Measurements from ENCODE around the gene IVL.

IVL gene

GRCh38 chr1:152879559-152880198 is 28.7 kb upstream of the IVL start:
- no peaks in the 10 kb centered on the region for H3K4me1 ChIP-seq (ENCODE audit: control insufficient read depth, insufficient read depth, low read length)
- POLR2A ChIA-PET, result no interaction called here
- no peak overlapping the region for H3K4me3 ChIP-seq (ENCODE audit: low read depth, low read length)
- no peaks in the 10 kb centered on the region for H3K9me3 ChIP-seq (ENCODE audit: control insufficient read depth, insufficient read depth, low read depth, low read length)
- no peak for TF ChIP-seq KLF1 (tag by site-specific recombination; IDR thresholded peaks at IDR 0.05)
- CTCF ChIA-PET, result interaction anchor here (0.6 to 2.4 kb wide), 7 partner anchors 8 to 729 kb away, joined by 3 to 29 read pairs (median 4); no protein-coding TSS in a partner anchor
- H3K27ac ChIP-seq (ENCODE audit: extremely low read depth, low read depth, low read length), result no peak overlapping the region
- no peaks in the 10 kb centered on the region for H3K36me3 ChIP-seq (ENCODE audit: control insufficient read depth in 2 of 2, insufficient read depth in 1 of 2, low read length in 2 of 2)

GRCh38 chr1:152880316-152880715 is 28.0 kb upstream of the IVL start:
- TF ChIP-seq ZNF639 (tag by site-specific recombination; IDR thresholded peaks at IDR 0.05) (no peak), KLF17 (tag by site-specific recombination; IDR thresholded peaks at IDR 0.05) (no peak)
- CTCF ChIA-PET, result no interaction called here
- no peaks in the 10 kb centered on the region for H3K4me1 ChIP-seq (ENCODE audit: control insufficient read depth, insufficient read depth, low read length)
- no peak overlapping the region for H3K27ac ChIP-seq (ENCODE audit: extremely low read depth, low read depth, low read length)
- H3K9me3 ChIP-seq (ENCODE audit: control insufficient read depth, insufficient read depth, low read depth, low read length), result no peaks in the 10 kb centered on the region
- no peak overlapping the region for H3K4me3 ChIP-seq (ENCODE audit: low read depth, low read length)
- POLR2A ChIA-PET, result no interaction called here
- H3K36me3 ChIP-seq (ENCODE audit: control insufficient read depth in 2 of 2, insufficient read depth in 1 of 2, low read length in 2 of 2), result no peaks in the 10 kb centered on the region

GRCh38 chr1:152880907-152881306 is 27.4 kb upstream of the IVL start:
- Histone ChIP-seq H3K9me3 (ENCODE audit: control insufficient read depth, insufficient read depth, low read depth, low read length) (no peaks in the 10 kb centered on the region), H3K4me3 (ENCODE audit: low read depth, low read length) (no peak overlapping the region), H3K4me1 (ENCODE audit: control insufficient read depth, insufficient read depth, low read length) (no peaks in the 10 kb centered on the region), H3K27ac (ENCODE audit: extremely low read depth, low read depth, low read length) (no peak overlapping the region), H3K36me3 (ENCODE audit: control insufficient read depth in 2 of 2, insufficient read depth in 1 of 2, low read length in 2 of 2) (no peaks in the 10 kb centered on the region)
- POLR2A ChIA-PET, result no interaction called here
- CTCF ChIA-PET, result no interaction called here
- no peak for TF ChIP-seq ZNF16 (tag by site-specific recombination; IDR thresholded peaks at IDR 0.05; ENCODE audit: low read depth)
- no peak for TF ChIP-seq ZNF704 (tag by site-specific recombination; IDR thresholded peaks at IDR 0.05)
- TF ChIP-seq ZBTB20 (tag by site-specific recombination; IDR thresholded peaks at IDR 0.05), result no peak
- no peak for TF ChIP-seq ZNF221 (tag by site-specific recombination; IDR thresholded peaks at IDR 0.05; ENCODE audit: borderline replicate concordance)
- no peak for TF ChIP-seq ZFP69B (tag by site-specific recombination; IDR thresholded peaks at IDR 0.05)
- no peak for TF ChIP-seq ZNF175 (tag by site-specific recombination; IDR thresholded peaks at IDR 0.05)
- no peak for TF ChIP-seq ZNF747 (tag by site-specific recombination; IDR thresholded peaks at IDR 0.05)
- no peak for TF ChIP-seq ELK4 (IDR thresholded peaks at IDR 0.05; ENCODE audit: borderline replicate concordance, low read depth, low read length)
- TF ChIP-seq SP7 (tag by site-specific recombination; IDR thresholded peaks at IDR 0.05), result no peak
- no peak for TF ChIP-seq ZNF768 (tag by site-specific recombination; IDR thresholded peaks at IDR 0.05)
- TF ChIP-seq ZNF341 (tag by site-specific recombination; IDR thresholded peaks at IDR 0.05; ENCODE audit: low read depth), result no peak
- TF ChIP-seq ZNF138 (tag by site-specific recombination; IDR thresholded peaks at IDR 0.05; ENCODE audit: borderline replicate concordance), result no peak
